OCI-LY7 (cell line): ENCODE data around the gene ARHGEF39.
A peak's percentile ranks its signal among the peaks of the same experiment; 100 is the strongest.

ENCODE experiments used
- CTCF ChIP-seq: fragments of 200-600 bp; sonication (generic); conservative IDR thresholded peaks from 2 replicates; pipeline ENCODE4 v1.5.1; 2014; ENCODE audit warnings: mild to moderate bottlenecking, antibody characterized with exemption, low read length, moderate library complexity, mixed read lengths
- EZH2phosphoT487 ChIP-seq: fragments of 200-600 bp; sonication (generic); IDR thresholded peaks from 2 replicates; pipeline ENCODE4 v1.6.1; 2018; ENCODE audit warnings: low read depth, borderline replicate concordance, mild to moderate bottlenecking, mixed run types, antibody characterized with exemption, low read length, moderate library complexity, mixed read lengths

DNA sequence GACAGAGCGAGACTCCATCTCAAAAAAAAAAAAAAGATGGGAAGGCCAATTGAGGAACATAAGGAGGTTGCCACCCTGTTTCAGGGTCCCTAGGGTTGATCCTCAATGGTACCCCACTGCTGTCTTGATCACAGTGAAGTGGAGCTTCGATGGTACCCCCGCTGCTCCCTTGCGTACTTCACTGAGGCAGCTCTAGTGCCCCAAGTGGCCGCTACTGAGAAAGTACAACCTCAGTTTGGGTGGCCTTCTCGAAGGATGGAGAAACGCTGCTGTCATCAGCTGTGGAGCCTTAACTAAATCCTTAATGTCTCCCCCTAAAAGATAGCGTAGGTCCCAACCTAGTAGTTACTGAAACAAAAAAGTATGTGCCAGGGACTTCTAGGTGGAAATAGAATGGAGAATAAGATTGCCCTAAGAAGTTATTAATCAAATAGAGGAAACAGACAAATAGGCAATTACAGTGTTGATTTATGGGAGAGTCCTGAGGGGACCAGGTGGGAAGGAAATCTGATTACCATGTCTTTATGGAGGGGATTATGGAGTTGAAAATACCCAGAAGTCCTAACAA lies 53.7 kb downstream of the ARHGEF39 start:
- TF ChIP-seq CTCF (peak; percentile 84), EZH2phosphoT487 (no peak)
